HepG2 (cell line): ENCODE measurements around the gene CD86. TPM values are rescaled to one million over a fixed set of nuclear protein-coding genes. Genes with fewer than 3 reads are reported as not detected.

ENCODE experiments used
- ATAC-seq: fragments of 200-7000 bp; cut with Tn5 transposase; 3 replicates; pipeline ENCODE4 v1.9.1; 2020; ENCODE audit warnings: mild to moderate bottlenecking, moderate library complexity
- BruUV-seq: library from RNA; stranded (reverse); fragments of 400-500 nt; replicated peaks from 2 replicates; lab custom pipeline; 2021; lab: Mats Ljungman, UMichigan
- CTCF ChIA-PET: fragments of 300-600 bp; formaldehyde crosslinking; extraction: SDS; loops from one replicate; lab custom pipeline; 2021; ENCODE audit warnings: low total read pairs, inconsistent platforms, low intra/inter-chr PET ratio; lab: Yijun Ruan, JAX
- POLR2A ChIA-PET: fragments of 350-600 bp; sonication (Branson Sonifier 250); formaldehyde crosslinking; loops from one replicate; lab custom pipeline; 2020; ENCODE audit warnings: antibody characterized with exemption, inconsistent platforms; lab: Yijun Ruan, JAX
- DNase-seq: peaks from one replicate; pipeline ENCODE4 v3.0.0-alpha.2; 2015; ENCODE audit warnings: low spot score
- FAIRE-seq: peaks from 3 replicates; lab custom pipeline; 2011; peaks lifted over from hg19 to GRCh38; lab: Jason Lieb, UNC
- H2AFZ ChIP-seq: one replicate; pipeline ENCODE4 v1.6.1; 2011; ENCODE audit warnings: low read length, inconsistent platforms
- H3K27ac ChIP-seq: fragments of 300-600 bp; 3 replicates; pipeline ENCODE4 v1.8.0; 2011; ENCODE audit warnings: mixed run types, mild to moderate bottlenecking, mixed read lengths, low read length, inconsistent platforms; ENCODE audit not compliant: insufficient read depth; ENCODE audit errors: extremely low read length
- H3K27me3 ChIP-seq, 2 experiments: fragments of 200-600 bp in 1 of 2; 2 replicates in 1 of 2; 3 replicates in 1 of 2; pipeline versions ENCODE4 v1.6.0 to v1.8.0; 2011; ENCODE audit warnings: low read length in 2 of 2, mild to moderate bottlenecking in 2 of 2, moderate library complexity in 2 of 2, inconsistent platforms in 1 of 2; ENCODE audit not compliant: insufficient read depth in 2 of 2, control insufficient read depth in 1 of 2
- H3K36me3 ChIP-seq, 2 experiments: fragments of 200-600 bp in 1 of 2; replicated peaks in 1 of 2; 2 replicates in 1 of 2; 3 replicates in 1 of 2; pipeline versions ENCODE4 v1.5.1 to v1.8.0; 2011; ENCODE audit warnings: low read length in 2 of 2, inconsistent platforms in 1 of 2; ENCODE audit not compliant: insufficient read depth in 2 of 2, control insufficient read depth in 1 of 2
- H3K4me1 ChIP-seq: 2 replicates; pipeline ENCODE4 v1.5.1; 2012; ENCODE audit warnings: low read length, inconsistent platforms; ENCODE audit not compliant: insufficient read depth
- H3K4me2 ChIP-seq: 2 replicates; pipeline ENCODE4 v1.6.0; 2011; ENCODE audit warnings: low read depth, low read length, inconsistent platforms
- H3K4me3 ChIP-seq, 3 experiments: fragments of 200-600 bp in 1 of 3; sonication (generic), shearing (Covaris generic) in 1 of 3; replicated peaks in 1 of 3; 2 replicates each; pipeline ENCODE4 v1.5.1; 2011 to 2016; ENCODE audit warnings: low read length in 3 of 3, inconsistent platforms in 2 of 3, low read depth in 2 of 3, mild to moderate bottlenecking in 2 of 3, control low read depth in 1 of 3, mixed read lengths in 1 of 3; ENCODE audit not compliant: insufficient read depth in 1 of 3
- H3K79me2 ChIP-seq: one replicate; pipeline ENCODE4 v1.6.1; 2011; ENCODE audit warnings: low read length, inconsistent platforms; ENCODE audit not compliant: insufficient read depth
- H3K9ac ChIP-seq: 2 replicates; pipeline ENCODE4 v1.6.0; 2011; ENCODE audit warnings: mild to moderate bottlenecking, low read depth, low read length, inconsistent platforms; ENCODE audit not compliant: insufficient read depth
- H3K9me3 ChIP-seq: 2 replicates; pipeline ENCODE4 v1.5.1; 2012; ENCODE audit warnings: mild to moderate bottlenecking, low read length
- H4K20me1 ChIP-seq: 2 replicates; pipeline ENCODE4 v1.6.0; 2011; ENCODE audit warnings: inconsistent platforms, mild to moderate bottlenecking, low read length, moderate library complexity; ENCODE audit not compliant: insufficient read depth
- ISL2 ChIP-seq: sonication (generic); formaldehyde crosslinking; IDR thresholded peaks from 2 replicates; pipeline ENCODE4 v1.5.0; 2020; ENCODE audit warnings: missing genetic modification reagents
- MEIS2 ChIP-seq: sonication (generic); formaldehyde crosslinking; IDR thresholded peaks from 2 replicates; pipeline ENCODE4 v1.9.0; 2021; ENCODE audit warnings: mild to moderate bottlenecking, missing genetic modification reagents
- NR2C2 ChIP-seq: sonication (generic); formaldehyde crosslinking; IDR thresholded peaks from 2 replicates; pipeline ENCODE4 v1.4.0; 2020; ENCODE audit warnings: missing genetic modification reagents, mild to moderate bottlenecking, moderate library complexity, borderline replicate concordance
- POLR2G ChIP-seq: fragments of 200-400 bp; formaldehyde crosslinking; IDR thresholded peaks from 2 replicates; pipeline ENCODE4 v1.6.1; 2018; ENCODE audit warnings: mild to moderate bottlenecking, low read depth, low read length, moderate library complexity
- SNAI1 ChIP-seq: sonication (generic); formaldehyde crosslinking; IDR thresholded peaks from 2 replicates; pipeline ENCODE4 v1.5.0; 2020; ENCODE audit warnings: mild to moderate bottlenecking, missing genetic modification reagents, borderline replicate concordance
- TBL1XR1 ChIP-seq: fragments of 150-350 bp; IDR thresholded peaks from 2 replicates; pipeline ENCODE4 v1.6.1; 2014; ENCODE audit warnings: borderline replicate concordance, low read length; ENCODE audit not compliant: partially characterized antibody
- WGBS: methylation state at CpG from one replicate; pipeline ENCODE4 v1.1.6; 2017; ENCODE audit warnings: low lambda C conversion rate; 5-methylcytosine and 5-hydroxymethylcytosine counted together
- in situ Hi-C: cut with HindIII; loops from 2 replicates; pipeline ENCODE4 v1.10.0; 2017; ENCODE audit warnings: low pct_unique_long_range_greater_than_20kb; ENCODE audit not compliant: extremely low pct_ligation_motif_present
- intact Hi-C: fragments of 100-400 bp; cut with micrococcal nuclease; formaldehyde crosslinking; loops from one replicate; pipeline ENCODE4 v1.10.0; 2022; ENCODE audit not compliant: unreplicated experiment
- polyA plus RNA-seq, 8 experiments: library from polyadenylated mRNA; depleted of rRNA in 3 of 8; stranded (reverse) in 7 of 8; unstranded in 1 of 8; fragments of >200 nt; fragmentation: Illumina TruSeq in 4 of 8; extraction: Trizol in 4 of 8; gene quantifications; 2 replicates each; pipeline versions ENCODE4 v1.2.1 to v1.2.3, GENCODE V29; 2011 to 2016; ENCODE audit warnings: low read depth in 4 of 8, missing spikeins in 1 of 8, mixed read lengths in 1 of 8; ENCODE audit not compliant: insufficient read depth in 1 of 8
- total RNA-seq, 5 experiments: library from RNA; depleted of rRNA; stranded (reverse); fragments of >200 nt; fragmentation: Illumina TruSeq; extraction: Trizol; gene quantifications; 2 replicates each; pipeline ENCODE4 v1.2.3, GENCODE V29; 2016; ENCODE audit warnings: low read depth in 1 of 5
- TF ChIP-seq, protein P1 (sequence below): sonication (generic); formaldehyde crosslinking; conservative IDR thresholded peaks from 2 replicates; pipeline ENCODE4 v1.4.0; 2020; ENCODE audit warnings: missing genetic modification reagents
- TF ChIP-seq, protein P2 (sequence below): IDR thresholded peaks from 2 replicates; pipeline ENCODE4 v1.6.1; 2016; ENCODE audit warnings: low read depth
- TF ChIP-seq, protein P3 (sequence below): sonication (generic); formaldehyde crosslinking; IDR thresholded peaks from 2 replicates; pipeline ENCODE4 v1.5.1; 2020; ENCODE audit warnings: mild to moderate bottlenecking, missing genetic modification reagents, moderate library complexity
- TF ChIP-seq, protein P4 (sequence below), 2 experiments: sonication (generic) in 1 of 2; formaldehyde crosslinking in 1 of 2; IDR thresholded peaks; 2 replicates each; pipeline versions ENCODE4 v1.4.0 to v1.6.1; 2016 to 2020; ENCODE audit warnings: borderline replicate concordance in 1 of 2, low read depth in 1 of 2, mild to moderate bottlenecking in 1 of 2, missing genetic modification reagents in 1 of 2

The CD86 gene
- total and polyA plus RNA-seq, 2 of the 13 experiments (the other 11 are each of a cell fraction or from before 2014, with no cell fraction given), result not detected

DNA sequence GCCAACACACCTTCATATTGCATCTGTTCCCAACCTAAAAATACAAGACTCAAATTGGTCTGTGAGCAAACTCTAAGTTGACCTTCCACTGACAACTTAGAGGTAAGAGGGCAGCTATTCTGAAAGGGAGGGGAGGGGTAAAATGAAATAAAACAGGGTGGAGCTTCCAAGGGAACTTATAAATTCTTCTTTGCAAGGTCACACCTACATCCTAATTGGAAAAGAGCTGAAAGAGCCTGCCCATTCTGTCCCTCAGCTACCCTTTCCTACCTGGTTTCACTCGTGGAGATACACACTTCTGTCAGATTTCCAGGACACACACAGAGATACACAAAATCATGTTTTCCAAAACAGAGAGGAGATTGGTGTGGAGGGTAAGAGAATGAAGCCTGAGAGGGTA lies 34.1 kb upstream of the CD86 start (continued):
- TF ChIP-seq, protein P1, sequence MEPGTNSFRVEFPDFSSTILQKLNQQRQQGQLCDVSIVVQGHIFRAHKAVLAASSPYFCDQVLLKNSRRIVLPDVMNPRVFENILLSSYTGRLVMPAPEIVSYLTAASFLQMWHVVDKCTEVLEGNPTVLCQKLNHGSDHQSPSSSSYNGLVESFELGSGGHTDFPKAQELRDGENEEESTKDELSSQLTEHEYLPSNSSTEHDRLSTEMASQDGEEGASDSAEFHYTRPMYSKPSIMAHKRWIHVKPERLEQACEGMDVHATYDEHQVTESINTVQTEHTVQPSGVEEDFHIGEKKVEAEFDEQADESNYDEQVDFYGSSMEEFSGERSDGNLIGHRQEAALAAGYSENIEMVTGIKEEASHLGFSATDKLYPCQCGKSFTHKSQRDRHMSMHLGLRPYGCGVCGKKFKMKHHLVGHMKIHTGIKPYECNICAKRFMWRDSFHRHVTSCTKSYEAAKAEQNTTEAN (CRISPR knock-in tag), result no peak
- TF ChIP-seq, protein P2, sequence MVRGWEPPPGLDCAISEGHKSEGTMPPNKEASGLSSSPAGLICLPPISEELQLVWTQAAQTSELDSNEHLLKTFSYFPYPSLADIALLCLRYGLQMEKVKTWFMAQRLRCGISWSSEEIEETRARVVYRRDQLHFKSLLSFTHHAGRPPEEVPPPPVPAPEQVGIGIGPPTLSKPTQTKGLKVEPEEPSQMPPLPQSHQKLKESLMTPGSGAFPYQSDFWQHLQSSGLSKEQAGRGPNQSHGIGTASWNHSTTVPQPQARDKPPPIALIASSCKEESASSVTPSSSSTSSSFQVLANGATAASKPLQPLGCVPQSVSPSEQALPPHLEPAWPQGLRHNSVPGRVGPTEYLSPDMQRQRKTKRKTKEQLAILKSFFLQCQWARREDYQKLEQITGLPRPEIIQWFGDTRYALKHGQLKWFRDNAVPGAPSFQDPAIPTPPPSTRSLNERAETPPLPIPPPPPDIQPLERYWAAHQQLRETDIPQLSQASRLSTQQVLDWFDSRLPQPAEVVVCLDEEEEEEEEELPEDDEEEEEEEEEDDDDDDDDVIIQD (CRISPR knock-in tag), result no peak
- TF ChIP-seq MEIS2, result no peak
- TF ChIP-seq POLR2G, result no peak
- TF ChIP-seq SNAI1, result no peak

DNA sequence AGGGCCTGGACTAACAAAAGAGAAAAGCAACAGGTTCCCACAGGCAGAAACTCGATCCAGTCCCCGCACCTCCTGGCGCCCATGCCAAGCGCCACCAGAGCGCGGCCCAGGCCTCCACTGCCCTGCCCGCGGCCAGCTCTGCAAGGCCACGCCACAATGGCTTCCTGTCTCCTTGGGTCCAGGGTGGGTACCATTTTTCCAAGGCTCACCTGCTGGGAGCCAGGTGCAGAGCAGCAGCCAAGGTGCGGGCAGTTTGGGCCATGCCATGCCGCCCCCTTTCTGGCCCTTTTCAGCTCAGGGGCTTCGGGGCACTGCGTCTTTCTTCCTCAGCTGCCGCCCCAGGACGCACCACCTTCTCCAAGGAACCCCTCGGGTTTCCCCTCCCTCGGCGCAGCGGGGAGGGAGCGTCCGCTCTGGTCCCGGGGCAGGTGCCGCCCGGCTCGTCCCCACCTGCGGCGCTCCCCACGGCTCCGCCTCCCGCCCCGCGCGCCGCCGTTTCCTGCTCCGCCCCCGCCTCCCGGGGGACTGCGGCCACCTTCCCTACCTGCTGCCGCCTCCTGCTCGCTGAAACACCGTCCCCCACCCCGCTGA lies 33.3 kb upstream of the CD86 start, which contains the start of gene ILDR1:
Gene ILDR1 (minus strand): TSS at position 437 of the 591 bp plus-strand sequence. CDS start 170 bp downstream, at position 267.
- no peaks in the 10 kb centered on the region for H3K79me2 ChIP-seq
- H3K4me2 ChIP-seq, result peak within 1 kb of the TSS; percentile 41
- TF ChIP-seq ISL2 (CRISPR knock-in tag) (no peak), NR2C2 (no peak), TBL1XR1 (no peak)
- TF ChIP-seq, protein P3, sequence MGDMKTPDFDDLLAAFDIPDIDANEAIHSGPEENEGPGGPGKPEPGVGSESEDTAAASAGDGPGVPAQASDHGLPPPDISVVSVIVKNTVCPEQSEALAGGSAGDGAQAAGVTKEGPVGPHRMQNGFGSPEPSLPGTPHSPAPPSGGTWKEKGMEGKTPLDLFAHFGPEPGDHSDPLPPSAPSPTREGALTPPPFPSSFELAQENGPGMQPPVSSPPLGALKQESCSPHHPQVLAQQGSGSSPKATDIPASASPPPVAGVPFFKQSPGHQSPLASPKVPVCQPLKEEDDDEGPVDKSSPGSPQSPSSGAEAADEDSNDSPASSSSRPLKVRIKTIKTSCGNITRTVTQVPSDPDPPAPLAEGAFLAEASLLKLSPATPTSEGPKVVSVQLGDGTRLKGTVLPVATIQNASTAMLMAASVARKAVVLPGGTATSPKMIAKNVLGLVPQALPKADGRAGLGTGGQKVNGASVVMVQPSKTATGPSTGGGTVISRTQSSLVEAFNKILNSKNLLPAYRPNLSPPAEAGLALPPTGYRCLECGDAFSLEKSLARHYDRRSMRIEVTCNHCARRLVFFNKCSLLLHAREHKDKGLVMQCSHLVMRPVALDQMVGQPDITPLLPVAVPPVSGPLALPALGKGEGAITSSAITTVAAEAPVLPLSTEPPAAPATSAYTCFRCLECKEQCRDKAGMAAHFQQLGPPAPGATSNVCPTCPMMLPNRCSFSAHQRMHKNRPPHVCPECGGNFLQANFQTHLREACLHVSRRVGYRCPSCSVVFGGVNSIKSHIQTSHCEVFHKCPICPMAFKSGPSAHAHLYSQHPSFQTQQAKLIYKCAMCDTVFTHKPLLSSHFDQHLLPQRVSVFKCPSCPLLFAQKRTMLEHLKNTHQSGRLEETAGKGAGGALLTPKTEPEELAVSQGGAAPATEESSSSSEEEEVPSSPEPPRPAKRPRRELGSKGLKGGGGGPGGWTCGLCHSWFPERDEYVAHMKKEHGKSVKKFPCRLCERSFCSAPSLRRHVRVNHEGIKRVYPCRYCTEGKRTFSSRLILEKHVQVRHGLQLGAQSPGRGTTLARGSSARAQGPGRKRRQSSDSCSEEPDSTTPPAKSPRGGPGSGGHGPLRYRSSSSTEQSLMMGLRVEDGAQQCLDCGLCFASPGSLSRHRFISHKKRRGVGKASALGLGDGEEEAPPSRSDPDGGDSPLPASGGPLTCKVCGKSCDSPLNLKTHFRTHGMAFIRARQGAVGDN (CRISPR knock-in tag), result peak; percentile 35; the same call in 1 of the 2 replicates
- TF ChIP-seq, protein P4, sequence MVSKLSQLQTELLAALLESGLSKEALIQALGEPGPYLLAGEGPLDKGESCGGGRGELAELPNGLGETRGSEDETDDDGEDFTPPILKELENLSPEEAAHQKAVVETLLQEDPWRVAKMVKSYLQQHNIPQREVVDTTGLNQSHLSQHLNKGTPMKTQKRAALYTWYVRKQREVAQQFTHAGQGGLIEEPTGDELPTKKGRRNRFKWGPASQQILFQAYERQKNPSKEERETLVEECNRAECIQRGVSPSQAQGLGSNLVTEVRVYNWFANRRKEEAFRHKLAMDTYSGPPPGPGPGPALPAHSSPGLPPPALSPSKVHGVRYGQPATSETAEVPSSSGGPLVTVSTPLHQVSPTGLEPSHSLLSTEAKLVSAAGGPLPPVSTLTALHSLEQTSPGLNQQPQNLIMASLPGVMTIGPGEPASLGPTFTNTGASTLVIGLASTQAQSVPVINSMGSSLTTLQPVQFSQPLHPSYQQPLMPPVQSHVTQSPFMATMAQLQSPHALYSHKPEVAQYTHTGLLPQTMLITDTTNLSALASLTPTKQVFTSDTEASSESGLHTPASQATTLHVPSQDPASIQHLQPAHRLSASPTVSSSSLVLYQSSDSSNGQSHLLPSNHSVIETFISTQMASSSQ (IDR thresholded peaks at IDR 0.05; ENCODE audit: low read depth), result no peak
- TF ChIP-seq, protein P4 (CRISPR knock-in tag; IDR thresholded peaks at IDR 0.05; ENCODE audit: borderline replicate concordance), result no peak

More for the DNA sequence above, 33.3 kb upstream of the CD86 start, which contains the start of gene ILDR1:
- no peak within 1 kb of the TSS for H3K27ac ChIP-seq
- H3K9ac ChIP-seq, result no peak within 1 kb of the TSS
- peak within 1 kb of the TSS in 2 of 3 experiments; percentile 29 to 50; a peak in 2 of 6 replicates for H3K4me3 ChIP-seq
- FAIRE-seq (no peak), ATAC-seq (peak; percentile 81), DNase-seq (no peak)
- no peak within 1 kb of the TSS for H2AFZ ChIP-seq
- no TSS peak for BruUV-seq
- H3K27me3 ChIP-seq, result no peaks in the 10 kb centered on the region; a peak in 1 of 5 replicates
- POLR2A ChIA-PET, result no interaction called here
- in situ Hi-C loops, result no loop called here
- no peaks in the 10 kb centered on the region for H4K20me1 ChIP-seq
- CTCF ChIA-PET, result no interaction called here
- H3K4me1 ChIP-seq, result no peaks in the 10 kb centered on the region
- WGBS, result 54% methylated on average over 16 of the region's 43 CpGs
- no peaks in the 10 kb centered on the region for H3K9me3 ChIP-seq
- H3K36me3 ChIP-seq, result no peaks in the 10 kb centered on the region
- intact Hi-C loops, result no loop called here
